Activated CD4-positive, alpha-beta T cell treated with anti-CD3 and anti-CD28 coated beads, Interleukin-2, amount 50 U/mL, for 1 hour (primary cell): ENCODE measurements around the gene ZSWIM6.

Experiments
- DNase-seq: peaks from one replicate; pipeline ENCODE4 v3.0.0-alpha.2; 2020

The ZSWIM6 gene

DNA sequence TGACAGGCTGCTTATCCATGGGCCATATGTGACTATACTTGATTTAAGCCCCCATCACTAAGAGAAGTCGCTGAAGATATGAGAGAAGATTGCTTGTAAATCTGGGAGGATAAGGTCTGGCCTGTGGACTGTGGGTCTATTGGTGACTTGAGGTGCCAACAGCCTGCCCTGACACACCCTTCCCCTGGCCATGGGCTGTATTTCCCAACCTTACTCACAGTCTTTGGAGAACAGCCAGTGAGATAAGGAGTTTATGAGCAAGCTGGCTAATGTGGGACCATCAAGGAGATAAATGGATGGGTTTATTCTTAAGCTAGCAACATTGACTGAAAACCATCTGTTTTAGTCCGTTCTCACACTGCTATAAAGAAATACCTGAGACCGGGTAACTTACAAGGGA lies 231.3 kb downstream of the ZSWIM6 start:
- DNase-seq, result no peak

DNA sequence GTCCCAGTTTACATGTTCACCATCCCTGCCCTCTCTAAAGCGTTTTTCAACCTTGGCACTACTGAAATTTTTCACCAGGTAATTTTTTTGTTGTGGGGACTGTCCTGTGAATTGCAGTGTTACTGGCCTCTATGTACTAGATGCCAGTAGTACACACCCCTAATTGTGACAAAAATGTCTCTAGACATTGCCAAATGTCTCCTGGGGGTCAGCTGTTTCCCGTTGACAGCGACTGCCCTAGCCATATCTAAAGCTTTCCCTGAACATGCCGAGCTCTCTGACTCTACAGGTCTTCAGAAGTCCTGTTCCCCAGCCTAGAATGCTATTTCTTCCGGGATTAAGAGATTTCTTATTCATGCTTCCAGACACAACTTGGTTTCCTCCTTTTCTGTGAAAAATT lies 235.3 kb downstream of the ZSWIM6 start:
- no peak for DNase-seq

- DNase-seq, result no peak
These were observed 237.3 kb downstream of the ZSWIM6 start for GRCh38 chr5:61569353-61569752.

DNA sequence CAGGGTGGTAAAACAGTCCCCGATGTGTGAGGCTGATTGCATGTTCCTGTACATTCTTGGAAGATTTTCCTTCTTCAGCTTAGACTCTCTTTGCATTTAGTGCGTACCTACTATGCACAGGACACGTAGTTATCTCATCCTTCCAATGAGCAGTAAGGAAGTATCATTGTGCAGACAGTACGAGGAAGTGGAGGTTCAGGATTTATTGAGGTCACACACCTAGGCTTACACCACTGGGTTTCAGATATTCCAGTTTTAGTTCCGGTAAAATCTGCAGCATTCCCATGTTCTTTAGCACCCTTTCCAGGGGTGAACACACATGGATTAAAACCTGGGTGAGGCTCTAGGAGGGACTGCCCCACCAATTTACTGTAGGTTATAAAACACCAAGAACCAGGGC lies 238.7 kb downstream of the ZSWIM6 start:
- no peak for DNase-seq

- no peak for DNase-seq
These were observed 240.9 kb downstream of the ZSWIM6 start for GRCh38 chr5:61572959-61573358.

GRCh38 chr5:61575103-61575502 lies 243.0 kb downstream of the ZSWIM6 start:
- DNase-seq, result no peak

GRCh38 chr5:61575581-61575980 lies 243.5 kb downstream of the ZSWIM6 start:
- DNase-seq, result no peak

DNA sequence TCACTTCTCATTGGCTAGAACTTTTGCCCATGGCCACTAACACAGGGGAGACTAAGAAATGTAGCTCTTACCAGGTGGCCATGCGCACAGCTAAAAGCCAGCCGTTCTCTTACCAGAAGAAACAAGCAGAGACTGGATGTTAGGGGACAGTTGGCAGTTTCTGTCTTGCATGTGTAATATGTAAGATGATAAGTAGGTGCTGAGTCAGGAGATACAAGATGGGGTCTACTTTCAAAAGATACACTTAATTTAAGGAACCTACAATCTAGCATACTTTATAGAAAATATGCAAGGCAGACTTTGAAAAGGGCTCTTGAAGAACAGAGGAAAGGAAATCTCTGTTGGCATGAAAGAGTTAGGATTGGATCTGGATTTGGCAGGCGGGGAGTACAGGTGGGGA lies 244.5 kb downstream of the ZSWIM6 start:
- DNase-seq, result no peak

DNA sequence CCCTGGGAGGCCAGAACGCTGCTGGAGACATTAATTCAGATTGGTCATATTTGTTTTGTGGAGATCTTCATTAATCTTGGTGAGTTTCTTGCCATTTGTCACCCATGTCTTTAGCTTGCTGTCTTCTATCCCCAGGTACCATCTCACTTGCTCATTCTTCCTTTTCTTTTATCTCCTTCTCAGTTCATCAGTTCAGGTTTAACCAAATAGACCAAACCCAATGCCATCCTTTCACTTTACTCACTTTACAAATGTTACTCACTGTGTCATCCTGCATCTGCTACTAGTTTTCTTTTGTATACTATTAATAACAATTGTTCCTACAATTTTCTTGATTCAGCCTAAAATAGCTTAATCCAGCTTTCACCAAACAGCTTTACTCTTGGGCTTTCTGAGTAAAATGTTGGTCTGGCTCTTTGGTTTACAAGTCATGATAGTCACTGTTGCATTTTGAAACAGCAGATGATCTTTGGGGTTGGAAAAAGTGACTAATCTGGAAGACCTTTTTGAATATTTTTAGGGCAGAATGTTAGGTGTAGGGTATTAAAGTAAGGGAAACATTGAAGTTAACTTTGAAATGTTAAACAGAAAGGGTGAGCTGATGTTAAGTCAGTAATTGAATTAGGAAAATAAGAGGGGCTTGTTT lies 246.9 kb downstream of the ZSWIM6 start:
- DNase-seq, result no peak

DNA sequence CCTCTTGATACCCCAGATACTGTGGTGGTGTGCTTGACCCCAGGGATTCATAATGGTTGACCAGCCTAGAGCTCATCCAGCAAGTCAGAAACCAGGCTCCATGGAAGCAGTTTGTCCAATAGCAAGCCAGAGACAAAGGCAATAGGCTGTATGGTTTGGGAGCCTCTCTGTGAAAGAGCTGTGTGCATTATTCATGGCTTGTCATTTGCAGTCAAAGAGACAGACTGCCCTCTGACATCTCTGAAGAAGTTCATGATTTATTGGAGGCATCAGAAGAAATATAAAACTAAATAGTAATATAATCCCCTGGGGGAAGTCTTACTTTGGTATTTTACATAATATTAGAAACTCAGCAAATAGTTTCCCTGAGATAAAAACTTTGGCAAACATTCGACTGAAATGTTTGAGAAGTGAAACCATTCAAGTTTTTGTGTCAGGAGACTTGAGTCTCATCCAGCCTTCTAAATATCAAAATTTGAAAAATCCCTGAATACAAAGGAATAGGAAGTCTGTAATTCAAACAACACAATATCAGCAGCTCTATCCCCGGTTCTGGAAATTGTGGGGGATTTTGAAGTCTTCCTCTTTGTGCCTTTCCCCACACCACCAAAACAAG lies 250.3 kb downstream of the ZSWIM6 start:
- no peak for DNase-seq

DNA sequence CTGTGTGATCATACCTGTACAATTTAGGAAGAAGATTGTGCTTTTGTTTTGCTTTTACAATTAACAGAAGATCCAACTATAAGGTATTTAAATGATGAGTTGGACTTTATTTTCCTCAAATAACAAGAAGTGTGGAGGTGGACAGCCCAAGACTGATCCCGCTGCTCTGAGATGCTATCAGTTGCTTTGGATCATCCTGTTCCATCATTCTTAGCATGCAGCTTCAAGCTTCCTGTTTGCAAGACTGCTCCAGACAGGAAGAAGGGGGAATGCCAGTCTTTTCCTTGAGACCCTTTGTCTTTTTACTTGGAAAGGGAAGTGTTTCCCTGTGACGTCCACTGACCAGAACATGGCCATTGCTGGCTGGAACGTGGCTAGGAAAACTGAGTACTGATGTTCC lies 250.8 kb downstream of the ZSWIM6 start:
- DNase-seq, result no peak

DNA sequence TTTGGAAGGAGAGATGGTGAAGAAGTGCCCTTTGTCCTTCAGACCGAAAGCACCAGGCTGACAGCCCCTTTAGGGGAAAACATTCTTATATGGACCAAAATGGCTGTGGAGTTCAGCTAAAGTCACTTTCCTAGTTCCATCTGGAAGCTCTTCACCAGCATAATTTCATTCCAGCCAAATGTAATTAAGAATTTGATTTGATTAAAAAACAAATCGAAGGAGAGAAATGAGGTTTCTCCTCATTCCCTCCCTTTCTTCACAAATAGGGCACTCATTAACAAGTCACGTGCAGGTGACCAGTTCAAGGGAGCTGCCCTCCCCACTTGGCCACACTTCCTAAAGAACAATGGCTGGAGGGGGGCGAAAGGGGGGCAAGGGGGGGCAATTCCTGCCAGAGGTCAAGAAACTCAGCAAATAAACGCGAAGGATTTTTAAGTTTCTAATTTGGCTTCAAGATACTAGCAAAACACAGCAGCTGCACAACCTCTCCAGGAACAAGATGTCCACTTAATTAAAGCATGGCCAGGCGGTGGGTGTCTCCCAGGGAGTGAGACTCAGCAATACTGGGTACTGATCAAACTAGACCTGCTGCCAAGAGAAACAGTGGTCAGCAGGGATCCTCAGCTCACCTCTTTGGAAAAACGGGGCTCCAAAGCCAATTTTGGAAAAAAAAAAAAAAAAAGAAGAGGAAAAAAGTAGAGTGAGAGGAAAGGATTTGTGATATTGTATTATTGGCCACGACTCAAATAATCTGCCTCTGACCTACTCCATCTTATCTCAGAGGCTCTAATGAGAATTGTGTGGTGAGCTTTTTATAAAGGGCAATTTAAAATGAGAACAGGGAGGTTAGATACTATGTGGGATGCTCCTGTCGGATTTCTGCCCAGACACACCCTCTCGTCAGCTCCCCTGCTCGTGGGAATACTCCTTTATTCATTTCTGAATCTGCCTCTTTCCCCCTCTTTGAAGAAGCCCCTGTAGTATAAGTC lies 254.3 kb downstream of the ZSWIM6 start:
- no peak for DNase-seq

GRCh38 chr5:61587125-61587524 lies 255.1 kb downstream of the ZSWIM6 start:
- no peak for DNase-seq

GRCh38 chr5:61588216-61588615 lies 256.2 kb downstream of the ZSWIM6 start:
- DNase-seq, result no peak

- DNase-seq, result no peak
These were observed 257.9 kb downstream of the ZSWIM6 start for GRCh38 chr5:61589946-61590345.

DNA sequence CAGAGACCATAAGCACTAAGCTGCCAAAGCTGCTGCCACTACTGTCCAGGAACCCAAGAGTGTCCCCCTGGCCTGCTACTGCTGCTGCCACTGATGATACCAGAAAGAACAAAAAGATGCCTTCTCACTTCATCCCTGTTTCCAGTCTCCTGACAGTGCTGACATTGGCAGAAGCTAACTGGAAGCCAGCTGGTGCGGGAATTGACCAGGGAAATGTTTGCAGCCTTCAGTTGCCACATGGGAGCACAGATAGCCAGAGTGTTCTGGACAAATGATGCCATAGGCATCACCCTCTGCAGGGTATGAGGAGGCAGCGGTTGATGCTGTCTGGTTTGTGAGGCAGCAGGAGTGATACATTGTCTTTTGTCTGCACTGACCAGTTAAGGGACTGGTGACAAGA lies 258.4 kb downstream of the ZSWIM6 start:
- DNase-seq, result no peak

DNA sequence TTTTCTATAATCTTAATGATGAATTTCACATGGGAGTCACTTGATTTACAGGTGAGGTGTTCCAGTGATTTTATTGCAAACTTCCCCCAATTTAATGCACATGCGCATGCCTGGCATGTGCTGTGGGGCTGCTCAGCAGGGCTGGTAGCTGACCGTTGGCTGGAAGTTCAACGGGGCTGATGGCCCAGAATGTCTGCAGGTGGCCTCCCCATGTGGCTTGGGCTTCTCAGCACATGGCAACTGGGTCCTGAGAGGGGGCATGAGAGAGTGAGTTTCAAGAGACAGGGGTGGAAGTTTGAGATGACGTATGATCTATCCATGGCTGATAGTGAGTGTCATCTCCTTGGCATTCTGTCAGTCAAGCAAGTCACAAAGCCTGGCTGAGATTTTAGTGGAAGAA lies 259.8 kb downstream of the ZSWIM6 start:
- DNase-seq, result no peak

DNA sequence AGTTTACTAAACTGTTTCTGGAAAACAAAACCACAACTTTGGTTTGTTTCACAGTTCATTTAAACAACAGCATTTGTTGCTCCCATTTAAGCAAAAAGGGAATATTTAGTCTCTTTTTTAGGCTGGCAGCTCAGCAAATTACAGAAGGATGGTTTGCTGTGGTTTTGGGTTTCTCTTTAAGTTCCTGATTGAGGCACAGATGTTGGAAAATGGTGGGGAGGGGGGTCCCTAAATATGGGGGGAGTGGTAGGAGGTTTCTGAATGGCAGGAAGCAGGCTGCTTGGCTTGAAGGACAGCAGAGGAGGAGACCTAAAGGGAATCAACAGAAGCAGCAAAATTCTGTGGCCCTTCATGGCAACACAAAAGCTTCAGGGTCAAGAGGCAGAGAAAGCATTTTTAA lies 263.4 kb downstream of the ZSWIM6 start:
- no peak for DNase-seq
